Nephron progenitor cell (in vitro differentiated cells): ENCODE measurements around the gene COPB2.
"Not testable (repeated sequence)": the region's sequence is repeated elsewhere in the genome, so short reads cannot be mapped to it uniquely, and the experiment has no call there.

Experiments used
- DNase-seq: peaks from one replicate; pipeline ENCODE4 v3.0.0; 2021
- H3K27ac Mint-ChIP-seq: 2 replicates; pipeline ENCODE4 v1.8.0; 2021; ENCODE audit warnings: mild to moderate bottlenecking, moderate library complexity, mixed read lengths
- H3K27me3 Mint-ChIP-seq: 2 replicates; pipeline ENCODE4 v1.8.0; 2021; ENCODE audit warnings: mild to moderate bottlenecking, low read depth, mixed read lengths; ENCODE audit not compliant: poor library complexity
- H3K36me3 Mint-ChIP-seq: 2 replicates; pipeline ENCODE4 v1.8.0; 2021; ENCODE audit warnings: low read depth, mixed read lengths
- H3K4me1 Mint-ChIP-seq: 2 replicates; pipeline ENCODE4 v1.8.0; 2021; ENCODE audit warnings: mixed read lengths
- H3K4me3 Mint-ChIP-seq: 2 replicates; pipeline ENCODE4 v1.8.0; 2021; ENCODE audit warnings: mild to moderate bottlenecking, moderate library complexity, mixed read lengths
- H3K9me3 Mint-ChIP-seq: 2 replicates; pipeline ENCODE4 v1.8.0; 2021; ENCODE audit warnings: mild to moderate bottlenecking, moderate library complexity, mixed read lengths
- TF ChIP-seq, protein P1 (sequence below): fragments of 200-600 bp; sonication (generic); IDR thresholded peaks from 2 replicates; pipeline ENCODE4 v1.5.0; 2021; ENCODE audit warnings: antibody characterized with exemption

The COPB2 gene

GRCh38 chr3:139416275-139416674 is 26.8 kb upstream of the COPB2 start:
- H3K27ac Mint-ChIP-seq: no peak overlapping the region
- no peaks in the 10 kb centered on the region for H3K4me1 Mint-ChIP-seq
- DNase-seq: no peak
- TF ChIP-seq, protein P1, sequence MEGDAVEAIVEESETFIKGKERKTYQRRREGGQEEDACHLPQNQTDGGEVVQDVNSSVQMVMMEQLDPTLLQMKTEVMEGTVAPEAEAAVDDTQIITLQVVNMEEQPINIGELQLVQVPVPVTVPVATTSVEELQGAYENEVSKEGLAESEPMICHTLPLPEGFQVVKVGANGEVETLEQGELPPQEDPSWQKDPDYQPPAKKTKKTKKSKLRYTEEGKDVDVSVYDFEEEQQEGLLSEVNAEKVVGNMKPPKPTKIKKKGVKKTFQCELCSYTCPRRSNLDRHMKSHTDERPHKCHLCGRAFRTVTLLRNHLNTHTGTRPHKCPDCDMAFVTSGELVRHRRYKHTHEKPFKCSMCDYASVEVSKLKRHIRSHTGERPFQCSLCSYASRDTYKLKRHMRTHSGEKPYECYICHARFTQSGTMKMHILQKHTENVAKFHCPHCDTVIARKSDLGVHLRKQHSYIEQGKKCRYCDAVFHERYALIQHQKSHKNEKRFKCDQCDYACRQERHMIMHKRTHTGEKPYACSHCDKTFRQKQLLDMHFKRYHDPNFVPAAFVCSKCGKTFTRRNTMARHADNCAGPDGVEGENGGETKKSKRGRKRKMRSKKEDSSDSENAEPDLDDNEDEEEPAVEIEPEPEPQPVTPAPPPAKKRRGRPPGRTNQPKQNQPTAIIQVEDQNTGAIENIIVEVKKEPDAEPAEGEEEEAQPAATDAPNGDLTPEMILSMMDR: no peak
- H3K9me3 Mint-ChIP-seq: peaks cover 67% of the 10 kb centered on the region
- H3K27me3 Mint-ChIP-seq: peaks cover 8% of the 10 kb centered on the region
- no peak overlapping the region for H3K4me3 Mint-ChIP-seq
- H3K36me3 Mint-ChIP-seq: peaks cover 76% of the 10 kb centered on the region

- no peak overlapping the region for H3K4me3 Mint-ChIP-seq
- TF ChIP-seq, protein P1: no peak
- peaks cover 8% of the 10 kb centered on the region for H3K27me3 Mint-ChIP-seq
- H3K4me1 Mint-ChIP-seq: no peaks in the 10 kb centered on the region
- no peak overlapping the region for H3K27ac Mint-ChIP-seq
- H3K9me3 Mint-ChIP-seq: peaks cover 81% of the 10 kb centered on the region
- no peak for DNase-seq
- H3K36me3 Mint-ChIP-seq: peaks cover 78% of the 10 kb centered on the region
Observed at GRCh38 chr3:139414608-139415224, 25.3 kb upstream of the COPB2 start.

GRCh38 chr3:139412891-139413290 is 23.4 kb upstream of the COPB2 start:
- H3K36me3 Mint-ChIP-seq: peaks cover 63% of the 10 kb centered on the region
- not testable (repeated sequence) for H3K27ac Mint-ChIP-seq, H3K4me3 Mint-ChIP-seq, H3K27me3 Mint-ChIP-seq, DNase-seq, H3K4me1 Mint-ChIP-seq
- H3K9me3 Mint-ChIP-seq: peaks cover 98% of the 10 kb centered on the region

DNA sequence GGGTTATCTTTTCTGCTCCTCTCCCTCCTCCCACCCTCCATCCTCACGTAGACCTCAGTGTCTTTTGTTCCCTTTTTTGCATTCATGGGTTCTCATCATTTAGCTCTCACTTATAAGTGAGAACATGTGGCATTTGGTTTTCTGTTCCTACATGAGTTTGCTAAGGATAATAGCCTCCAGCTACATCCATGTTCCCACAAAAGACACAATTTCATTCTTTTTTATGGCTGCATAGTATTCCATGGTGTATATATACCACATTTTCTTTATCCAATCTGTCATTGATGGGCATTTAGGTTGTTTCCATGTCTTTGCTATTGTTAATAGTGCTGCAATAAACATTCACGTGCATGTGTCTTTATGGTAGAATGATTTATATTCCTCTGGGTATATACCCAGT is 11.7 kb upstream of the COPB2 start:
- not testable (repeated sequence) for H3K27ac Mint-ChIP-seq, H3K4me1 Mint-ChIP-seq, H3K4me3 Mint-ChIP-seq, H3K27me3 Mint-ChIP-seq, DNase-seq
- peaks cover 63% of the 10 kb centered on the region for H3K9me3 Mint-ChIP-seq
- H3K36me3 Mint-ChIP-seq: peaks cover 64% of the 10 kb centered on the region

DNA sequence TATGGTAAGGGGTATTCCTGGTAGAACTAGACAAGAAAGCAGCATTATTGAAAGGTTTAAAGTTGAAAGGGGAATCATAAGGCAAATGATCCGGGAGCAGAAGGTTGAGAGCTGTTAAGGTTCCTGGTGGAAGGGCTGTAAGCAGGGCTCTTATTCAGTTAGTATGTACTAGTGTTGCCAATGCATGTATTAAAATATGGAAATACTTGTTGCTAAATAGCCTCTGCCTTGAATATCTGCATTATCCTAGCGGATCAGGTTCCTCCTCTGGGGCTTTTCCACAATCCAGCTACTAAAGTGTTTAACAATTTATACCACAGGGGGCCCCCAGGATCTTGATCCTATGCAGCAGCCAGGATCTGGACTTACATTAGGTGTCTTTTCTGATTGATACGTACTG is 7.3 kb upstream of the COPB2 start:
- no peak for DNase-seq
- H3K27ac Mint-ChIP-seq: no peak overlapping the region
- peaks cover 19% of the 10 kb centered on the region for H3K9me3 Mint-ChIP-seq
- H3K36me3 Mint-ChIP-seq: peaks cover 20% of the 10 kb centered on the region
- no peak overlapping the region for H3K4me3 Mint-ChIP-seq
- peaks cover 3% of the 10 kb centered on the region for H3K4me1 Mint-ChIP-seq
- TF ChIP-seq, protein P1: no peak
- peaks cover 3% of the 10 kb centered on the region for H3K27me3 Mint-ChIP-seq

DNA sequence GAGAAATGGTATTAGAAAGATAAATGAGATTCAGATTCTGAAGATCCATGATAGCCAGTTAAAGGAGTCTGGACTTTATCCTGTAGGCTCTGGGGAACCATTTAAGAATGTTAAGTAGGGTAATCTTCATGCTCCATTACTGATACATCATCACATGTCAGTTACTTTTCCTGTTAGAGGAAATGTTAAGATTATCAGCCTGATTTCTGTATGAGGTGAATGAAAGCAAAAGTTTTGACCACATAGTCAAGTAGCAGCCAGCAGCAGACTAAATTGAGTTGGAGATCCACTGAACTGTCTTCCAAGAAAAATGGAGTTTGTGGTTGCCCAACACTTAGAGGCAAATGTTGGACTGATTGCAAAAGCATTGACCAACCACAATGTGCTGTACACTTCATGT is 4.7 kb upstream of the COPB2 start:
- H3K4me1 Mint-ChIP-seq: peaks cover 25% of the 10 kb centered on the region
- no peaks in the 10 kb centered on the region for H3K9me3 Mint-ChIP-seq
- peaks cover 6% of the 10 kb centered on the region for H3K36me3 Mint-ChIP-seq
- H3K4me3 Mint-ChIP-seq: no peak overlapping the region
- no peak overlapping the region for H3K27ac Mint-ChIP-seq
- DNase-seq: no peak
- no peaks in the 10 kb centered on the region for H3K27me3 Mint-ChIP-seq
- TF ChIP-seq, protein P1: no peak

DNA sequence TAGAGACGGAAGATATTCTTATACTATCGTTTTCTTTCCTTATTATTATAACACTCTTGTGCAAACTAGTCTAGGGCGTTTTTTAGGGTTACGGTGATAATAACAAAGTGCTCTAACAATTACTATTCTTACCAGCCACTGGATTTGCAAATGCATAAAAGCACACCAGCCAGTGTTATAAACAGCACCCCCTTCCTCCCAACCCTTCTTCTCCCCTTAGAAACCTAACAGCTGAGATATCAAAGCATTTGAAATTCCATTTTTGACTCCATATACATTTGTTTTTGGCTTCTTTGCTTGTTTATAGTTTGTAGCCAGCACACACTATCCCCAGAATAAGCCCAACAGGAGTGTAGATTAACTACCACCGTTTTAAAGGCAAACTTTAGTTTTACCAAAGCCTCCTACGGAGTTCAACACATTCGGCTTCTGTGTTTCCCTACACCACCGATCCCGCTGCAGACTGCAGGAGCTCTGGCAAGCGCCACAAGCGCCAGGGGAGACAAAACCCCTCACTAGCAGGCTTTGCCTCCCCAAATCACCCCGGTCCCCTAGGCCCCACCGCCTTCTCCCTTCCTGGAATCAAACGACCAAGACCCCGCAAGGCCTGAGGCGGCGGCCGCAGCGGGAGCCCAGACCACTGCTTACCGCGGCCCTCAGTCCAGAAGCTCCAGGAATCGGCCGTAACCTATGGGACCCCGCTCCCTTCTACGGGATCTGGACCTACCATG is 461 bp downstream of the COPB2 start:
- TF ChIP-seq, protein P1: no peak
- no peaks in the 10 kb centered on the region for H3K27me3 Mint-ChIP-seq
- H3K4me1 Mint-ChIP-seq: peaks cover 58% of the 10 kb centered on the region
- peak overlapping the region; percentile 99 for H3K4me3 Mint-ChIP-seq
- no peaks in the 10 kb centered on the region for H3K9me3 Mint-ChIP-seq
- H3K36me3 Mint-ChIP-seq: no peaks in the 10 kb centered on the region
- DNase-seq: no peak
- peak overlapping the region; percentile 100 for H3K27ac Mint-ChIP-seq
